ENCODE data around the gene APLF.
A peak's percentile ranks its signal among the peaks of the same experiment; 100 is the strongest.

Gene APLF

GRCh38 chr2:68467077-68467960 is at the start of gene APLF, which contains the start of gene FBXO48:
Gene APLF (plus strand): TSS chr2:68467585. CDS start chr2:68467732, 147 bp downstream.
Gene FBXO48 (minus strand): TSS chr2:68467294. CDS start chr2:68465145, 2,149 bp downstream.
- DNase-seq = peak; percentile 100

- no peak for DNase-seq
These were observed 49.5 kb upstream of the APLF start for GRCh38 chr2:68417926-68418325.

- no peak for DNase-seq
These were observed 49.0 kb upstream of the APLF start for GRCh38 chr2:68418419-68418818.

- DNase-seq = no peak
These were observed 48.5 kb upstream of the APLF start for GRCh38 chr2:68418855-68419254.

GRCh38 chr2:68420254-68420910 is 47.0 kb upstream of the APLF start:
- no peak for DNase-seq

GRCh38 chr2:68423966-68424650 is 43.3 kb upstream of the APLF start:
- DNase-seq = peak; percentile 42 to 80

- no peak for DNase-seq
These were observed 41.9 kb upstream of the APLF start for GRCh38 chr2:68425503-68425902.

- no peak for DNase-seq
These were observed 40.9 kb upstream of the APLF start for GRCh38 chr2:68426446-68426845.

GRCh38 chr2:68426848-68427579 is 40.4 kb upstream of the APLF start:
- DNase-seq = peak; percentile 92 to 93

- DNase-seq = no peak
These were observed 39.3 kb upstream of the APLF start for GRCh38 chr2:68428126-68428525.

- DNase-seq = no peak
These were observed 38.6 kb upstream of the APLF start for GRCh38 chr2:68428746-68429145.

- no peak for DNase-seq
These were observed 38.0 kb upstream of the APLF start for GRCh38 chr2:68429311-68429826.

- no peak for DNase-seq
These were observed 35.9 kb upstream of the APLF start for GRCh38 chr2:68431316-68431972.

GRCh38 chr2:68432696-68433658 is 34.4 kb upstream of the APLF start:
- no peak for DNase-seq

- DNase-seq = peak; percentile 61 to 62
These were observed 32.4 kb upstream of the APLF start for GRCh38 chr2:68434981-68435380.

- DNase-seq = no peak
These were observed 31.8 kb upstream of the APLF start for GRCh38 chr2:68435615-68436014.

GRCh38 chr2:68436270-68436669 is 31.1 kb upstream of the APLF start:
- no peak for DNase-seq

GRCh38 chr2:68438455-68439303 is 28.7 kb upstream of the APLF start:
- DNase-seq = peak in 1 of 2 donors; percentile 74

GRCh38 chr2:68441179-68441993 is 26.0 kb upstream of the APLF start:
- DNase-seq = peak; percentile 98

All from inflammatory macrophage treated with lipopolysaccharide for 1 hour (primary cell).